Trophoblast cell (in vitro differentiated cells and primary cell): ENCODE measurements around the gene SMTN.
A peak's percentile ranks its signal among the peaks of the same experiment; 100 is the strongest.
"Not testable (repeated sequence)": the region's sequence is repeated elsewhere in the genome, so short reads cannot be mapped to it uniquely, and the experiment has no call there.

ENCODE experiments used
- DNase-seq, 2 donors: peaks; one replicate each; pipeline ENCODE4 v3.0.0-alpha.2; 2016
- H2AFZ ChIP-seq: 2 replicates; pipeline ENCODE4 v1.6.1; 2013; ENCODE audit warnings: low read length, moderate library complexity, mild to moderate bottlenecking; ENCODE audit not compliant: insufficient read depth, poor library complexity
- H2AK5ac ChIP-seq: 2 replicates; pipeline ENCODE4 v1.6.1; 2013; ENCODE audit warnings: mild to moderate bottlenecking, low read length
- H2BK120ac ChIP-seq: 2 replicates; pipeline ENCODE4 v1.6.1; 2013; ENCODE audit warnings: low read length, mild to moderate bottlenecking, moderate library complexity; ENCODE audit not compliant: insufficient read depth, poor library complexity
- H2BK12ac ChIP-seq: 2 replicates; pipeline ENCODE4 v1.6.1; 2013; ENCODE audit warnings: mild to moderate bottlenecking, low read length, moderate library complexity
- H2BK5ac ChIP-seq: 2 replicates; pipeline ENCODE4 v1.6.1; 2013; ENCODE audit warnings: low read length, low read depth, moderate library complexity, mild to moderate bottlenecking; ENCODE audit not compliant: poor library complexity
- H3K14ac ChIP-seq: 2 replicates; pipeline ENCODE4 v1.6.1; 2013; ENCODE audit warnings: mild to moderate bottlenecking, low read length
- H3K18ac ChIP-seq: 2 replicates; pipeline ENCODE4 v1.6.1; 2013; ENCODE audit warnings: mild to moderate bottlenecking, low read length
- H3K23ac ChIP-seq: 2 replicates; pipeline ENCODE4 v1.6.1; 2013; ENCODE audit warnings: low read length
- H3K27ac ChIP-seq: 2 replicates; pipeline ENCODE4 v1.5.1; 2013; ENCODE audit warnings: low read depth, mild to moderate bottlenecking, inconsistent platforms, low read length, moderate library complexity
- H3K27me3 ChIP-seq: 2 replicates; pipeline ENCODE4 v1.6.1; 2013; ENCODE audit warnings: inconsistent platforms, mild to moderate bottlenecking, low read length, moderate library complexity; ENCODE audit not compliant: insufficient read depth
- H3K36me3 ChIP-seq, 2 experiments: 1 replicate in 1 of 2; 2 replicates in 1 of 2; pipeline ENCODE4 v1.6.1; 2013; ENCODE audit warnings: low read length in 2 of 2, mild to moderate bottlenecking in 2 of 2, moderate library complexity in 1 of 2; ENCODE audit not compliant: insufficient read depth in 2 of 2, control insufficient read depth in 1 of 2
- H3K4ac ChIP-seq: 2 replicates; pipeline ENCODE4 v1.6.1; 2013; ENCODE audit warnings: low read depth, mild to moderate bottlenecking, low read length, moderate library complexity
- H3K4me1 ChIP-seq, 2 experiments: 1 replicate in 1 of 2; 2 replicates in 1 of 2; pipeline ENCODE4 v1.6.1; 2013; ENCODE audit warnings: low read length in 2 of 2, mild to moderate bottlenecking in 2 of 2, moderate library complexity in 1 of 2; ENCODE audit not compliant: insufficient read depth in 2 of 2, control insufficient read depth in 1 of 2
- H3K4me2 ChIP-seq: 2 replicates; pipeline ENCODE4 v1.6.1; 2013; ENCODE audit warnings: inconsistent platforms, mild to moderate bottlenecking, low read length, moderate library complexity
- H3K4me3 ChIP-seq: 2 replicates; pipeline ENCODE4 v1.5.1; 2013; ENCODE audit warnings: mild to moderate bottlenecking, low read depth, low read length, inconsistent platforms
- H3K79me1 ChIP-seq: one replicate; pipeline ENCODE4 v1.6.1; 2013; ENCODE audit warnings: low read length
- H3K79me2 ChIP-seq: 2 replicates; pipeline ENCODE4 v1.6.1; 2013; ENCODE audit warnings: low read length, mild to moderate bottlenecking; ENCODE audit not compliant: control insufficient read depth, insufficient read depth, poor library complexity
- H3K9ac ChIP-seq: 2 replicates; pipeline ENCODE4 v1.6.1; 2013; ENCODE audit warnings: mild to moderate bottlenecking, low read length
- H3K9me3 ChIP-seq: 2 replicates; pipeline ENCODE4 v1.6.1; 2013; ENCODE audit warnings: low read depth, mild to moderate bottlenecking, control low read depth, inconsistent platforms, low read length; ENCODE audit not compliant: insufficient read depth
- H4K12ac ChIP-seq: 2 replicates; pipeline ENCODE4 v1.6.1; 2013; ENCODE audit warnings: low read depth, mild to moderate bottlenecking, low read length, moderate library complexity
- H4K8ac ChIP-seq: 2 replicates; pipeline ENCODE4 v1.6.1; 2013; ENCODE audit warnings: low read depth, mild to moderate bottlenecking, low read length, moderate library complexity
- H4K91ac ChIP-seq: one replicate; pipeline ENCODE4 v1.6.1; 2013; ENCODE audit warnings: low read depth, mild to moderate bottlenecking, low read length, moderate library complexity
- WGBS: extraction: QIAGEN DNeasy Blood & Tissue Kit; methylation state at CpG from one replicate; pipeline ENCODE4 v1.1.7; 2013; ENCODE audit warnings: missing lambda C conversion rate; ENCODE audit not compliant: insufficient read length, insufficient coverage; ENCODE audit errors: extremely low coverage; 5-methylcytosine and 5-hydroxymethylcytosine counted together

The SMTN gene

DNA sequence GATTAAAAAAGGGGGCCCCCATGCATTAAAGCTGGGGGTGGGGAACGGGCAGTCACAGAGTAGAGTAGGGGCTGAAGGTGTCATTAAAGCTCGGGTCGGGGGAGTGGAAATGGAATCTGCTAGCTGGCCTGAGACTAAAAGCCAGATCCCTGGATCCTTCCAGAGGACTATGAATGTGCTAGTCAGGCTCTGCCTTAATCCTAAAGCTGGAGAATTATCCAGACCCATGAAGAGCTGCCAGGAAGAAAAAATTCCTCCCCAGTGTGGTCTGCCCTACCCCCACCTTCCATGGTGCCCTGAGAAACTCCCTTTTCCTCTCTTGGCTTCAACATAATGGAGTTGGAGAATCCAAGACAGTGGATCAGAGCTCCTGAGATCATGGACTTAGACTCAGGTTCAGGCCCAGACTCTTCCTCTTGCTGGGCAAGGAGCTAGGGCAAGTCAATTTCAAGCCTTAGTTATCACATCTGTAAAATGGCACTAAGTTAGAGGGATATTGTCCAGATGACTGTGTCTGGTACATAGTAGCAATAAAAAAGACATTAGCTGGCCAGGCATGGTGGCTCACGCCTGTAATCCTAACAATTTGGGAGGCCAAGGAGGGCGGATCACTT lies 24.0 kb upstream of the SMTN start:
- Histone ChIP-seq H3K23ac (no peak overlapping the region), H2BK12ac (peak overlapping the region; percentile 87), H3K4me3 (no peak overlapping the region), H3K9ac (no peak overlapping the region), H3K79me1 (peaks cover 25% of the 10 kb centered on the region), H3K18ac (no peak overlapping the region), H2BK120ac (peak overlapping the region; percentile 52), H4K12ac (no peak overlapping the region), H3K4me2 (no peak overlapping the region), H3K79me2 (peaks cover 1% of the 10 kb centered on the region), H4K8ac (no peak overlapping the region), H2AK5ac (no peak overlapping the region), H3K27me3 (no peaks in the 10 kb centered on the region), H2BK5ac (peak overlapping the region; percentile 18), H4K91ac (peak overlapping the region; percentile 88), H3K4me1 (peaks cover 27 to 32% of the 10 kb centered on the region in 2 experiments), H3K4ac (no peak overlapping the region), H3K36me3 (no peaks in the 10 kb centered on the region), H2AFZ (no peak overlapping the region), H3K9me3 (no peaks in the 10 kb centered on the region), H3K27ac (peak overlapping the region; percentile 50), H3K14ac (peak overlapping the region; percentile 32)
- DNase-seq = no peak
- no CpG with 5 or more reads among the region's 5 CpGs for WGBS

- H2AFZ ChIP-seq, H3K4me2 ChIP-seq, H3K18ac ChIP-seq, H3K4ac ChIP-seq, H3K27me3 ChIP-seq, H2BK5ac ChIP-seq, H2BK120ac ChIP-seq, H3K14ac ChIP-seq, H4K8ac ChIP-seq, H2BK12ac ChIP-seq, H3K36me3 ChIP-seq, DNase-seq, H3K9me3 ChIP-seq, H3K4me3 ChIP-seq, H4K12ac ChIP-seq, H3K79me2 ChIP-seq, H3K23ac ChIP-seq, H3K9ac ChIP-seq, H2AK5ac ChIP-seq, H4K91ac ChIP-seq: not testable (repeated sequence)
- H3K27ac ChIP-seq = peak overlapping the region; percentile 75
- peaks cover 22% of the 10 kb centered on the region for H3K79me1 ChIP-seq
- peaks cover 22 to 31% of the 10 kb centered on the region in 2 experiments for H3K4me1 ChIP-seq
- WGBS = no CpG with 5 or more reads among the region's 6 CpGs
Observed at GRCh38 chr22:31059663-31060062, 21.5 kb upstream of the SMTN start.

GRCh38 chr22:31062566-31063230 lies 18.4 kb upstream of the SMTN start:
- no CpG with 5 or more reads among the region's 2 CpGs for WGBS
- Histone ChIP-seq H3K36me3 (no peaks in the 10 kb centered on the region), H3K9ac (no peak overlapping the region), H4K91ac (no peak overlapping the region), H3K79me2 (no peaks in the 10 kb centered on the region), H4K8ac (no peak overlapping the region), H3K4me2 (no peak overlapping the region), H3K4me1 (peaks cover 3 to 6% of the 10 kb centered on the region in 2 experiments), H3K14ac (no peak overlapping the region), H3K23ac (no peak overlapping the region), H3K4ac (no peak overlapping the region), H3K79me1 (peaks cover 3% of the 10 kb centered on the region), H3K9me3 (no peaks in the 10 kb centered on the region), H2BK12ac (no peak overlapping the region), H3K27ac (no peak overlapping the region), H4K12ac (no peak overlapping the region), H2AK5ac (no peak overlapping the region), H3K27me3 (no peaks in the 10 kb centered on the region), H3K18ac (no peak overlapping the region), H3K4me3 (no peak overlapping the region), H2BK5ac (no peak overlapping the region), H2BK120ac (no peak overlapping the region), H2AFZ (no peak overlapping the region)
- DNase-seq = peak in 1 of 2 donors; percentile 24

DNA sequence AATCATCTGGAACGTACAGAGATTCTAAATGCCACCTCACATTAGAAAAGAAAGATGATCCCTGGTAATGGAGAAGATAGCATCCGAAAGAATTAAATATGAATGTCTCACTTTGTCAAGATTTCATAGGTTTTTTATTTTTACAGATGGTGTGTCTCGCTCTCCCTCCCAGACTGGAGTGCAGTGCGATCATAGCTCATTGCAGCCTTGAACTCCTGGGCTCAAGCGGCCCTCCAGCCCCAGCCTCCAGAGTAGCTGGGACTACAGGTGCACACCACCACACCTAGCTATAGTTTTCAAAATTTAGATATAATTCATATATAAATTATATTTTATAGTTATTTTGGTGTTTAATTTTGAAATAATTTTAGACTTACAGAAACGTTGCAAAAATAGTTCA lies 16.7 kb upstream of the SMTN start:
- DNase-seq = no peak
- H3K18ac ChIP-seq = no peak overlapping the region
- H4K12ac ChIP-seq = no peak overlapping the region
- no peak overlapping the region for H4K91ac ChIP-seq
- H2AFZ ChIP-seq = no peak overlapping the region
- H3K79me1 ChIP-seq = no peaks in the 10 kb centered on the region
- H4K8ac ChIP-seq = no peak overlapping the region
- peaks cover 3 to 6% of the 10 kb centered on the region in 2 experiments for H3K4me1 ChIP-seq
- H3K4ac ChIP-seq = no peak overlapping the region
- no peak overlapping the region for H2BK5ac ChIP-seq
- H3K23ac ChIP-seq = no peak overlapping the region
- H3K79me2 ChIP-seq = no peaks in the 10 kb centered on the region
- no peak overlapping the region for H3K9ac ChIP-seq
- no peak overlapping the region for H3K14ac ChIP-seq
- H3K4me3 ChIP-seq = no peak overlapping the region
- no peak overlapping the region for H2AK5ac ChIP-seq
- H3K9me3 ChIP-seq = no peaks in the 10 kb centered on the region
- H3K4me2 ChIP-seq = no peak overlapping the region
- no peaks in the 10 kb centered on the region for H3K27me3 ChIP-seq
- no peak overlapping the region for H3K27ac ChIP-seq
- no CpG with 5 or more reads among the region's 6 CpGs for WGBS
- H2BK120ac ChIP-seq = no peak overlapping the region
- H2BK12ac ChIP-seq = no peak overlapping the region
- H3K36me3 ChIP-seq = no peaks in the 10 kb centered on the region
